BLaER1 (cell line): ENCODE data around the gene BICD2.

Source experiments
- H3K27ac ChIP-seq: shearing (Covaris generic); formaldehyde crosslinking; 2 replicates; pipeline ENCODE4 v1.8.1; 2022
- H3K27me3 ChIP-seq: shearing (Covaris generic); formaldehyde crosslinking; 2 replicates; pipeline ENCODE4 v1.8.1; 2022
- H3K36me3 ChIP-seq: shearing (Covaris generic); formaldehyde crosslinking; 2 replicates; pipeline ENCODE4 v1.8.1; 2022
- H3K4me1 ChIP-seq: shearing (Covaris generic); formaldehyde crosslinking; 2 replicates; pipeline ENCODE4 v1.8.1; 2022
- H3K4me2 ChIP-seq: shearing (Covaris generic); formaldehyde crosslinking; 2 replicates; pipeline ENCODE4 v1.8.1; 2022
- H3K4me3 ChIP-seq: shearing (Covaris generic); formaldehyde crosslinking; 2 replicates; pipeline ENCODE4 v1.8.1; 2022
- H3K9ac ChIP-seq: shearing (Covaris generic); formaldehyde crosslinking; 2 replicates; pipeline ENCODE4 v1.8.1; 2022
- H3K9me3 ChIP-seq: shearing (Covaris generic); formaldehyde crosslinking; 2 replicates; pipeline ENCODE4 v1.8.1; 2022
- H4K20me1 ChIP-seq: shearing (Covaris generic); formaldehyde crosslinking; 2 replicates; pipeline ENCODE4 v1.8.1; 2022
- Cebpa-rat ChIP-seq: shearing (Covaris generic); IDR thresholded peaks from 2 replicates; pipeline ENCODE4 v1.8.1; 2022

The BICD2 gene

DNA sequence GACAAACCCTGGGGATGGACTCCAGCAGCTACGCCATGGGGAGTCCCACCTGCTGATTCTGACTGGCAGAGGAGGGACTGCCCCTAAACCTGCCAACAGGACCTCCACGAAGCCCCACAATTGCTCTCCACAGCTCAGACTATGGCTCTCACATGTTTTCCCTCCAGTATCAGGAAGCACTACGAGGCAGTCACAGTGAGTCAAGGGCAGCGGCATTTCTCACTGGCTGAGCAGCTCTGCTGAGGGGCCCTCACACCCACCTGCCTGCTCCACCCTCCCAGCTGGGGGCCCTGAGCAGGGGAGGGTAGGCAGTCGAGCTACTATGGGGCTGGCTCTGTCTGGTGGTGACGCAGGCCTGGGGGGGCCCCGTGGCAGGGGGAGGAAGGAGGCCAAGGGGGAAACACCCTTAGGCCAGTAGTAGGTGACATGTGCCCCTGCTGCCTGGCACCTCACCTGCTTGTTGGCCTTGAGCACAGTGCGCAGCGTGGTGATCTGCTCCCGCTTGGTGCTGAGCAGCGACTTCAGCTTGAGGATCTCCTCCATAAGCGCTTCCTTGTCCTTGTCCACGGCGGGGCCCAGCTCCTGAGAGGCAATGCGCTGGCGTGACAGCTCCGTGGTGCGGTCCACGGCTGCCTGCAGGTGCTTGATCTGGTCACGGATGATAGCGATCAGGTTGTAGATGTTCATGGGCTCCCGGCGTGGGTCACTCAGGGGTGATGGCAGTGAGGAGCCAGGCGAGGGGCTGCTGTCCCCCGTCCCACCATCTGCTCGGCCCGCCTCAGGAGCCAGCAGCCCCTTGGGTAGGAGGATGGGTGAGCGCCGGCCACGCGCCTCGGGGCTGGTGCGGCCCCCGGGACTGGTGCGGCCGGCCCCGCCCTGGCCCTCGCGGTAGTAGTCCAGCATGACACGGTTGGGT lies 46.3 kb downstream of the BICD2 start:
- H4K20me1 ChIP-seq: peaks cover 83% of the 10 kb centered on the region
- no peak overlapping the region for H3K9ac ChIP-seq
- peaks cover 100% of the 10 kb centered on the region for H3K36me3 ChIP-seq
- no peak overlapping the region for H3K27ac ChIP-seq
- peaks cover 8% of the 10 kb centered on the region; the same call in 1 of the 2 replicates for H3K4me1 ChIP-seq
- no peaks in the 10 kb centered on the region for H3K27me3 ChIP-seq
- no peak overlapping the region for H3K4me2 ChIP-seq
- TF ChIP-seq Cebpa-rat: no peak
- no peaks in the 10 kb centered on the region for H3K9me3 ChIP-seq
- H3K4me3 ChIP-seq: no peak overlapping the region

DNA sequence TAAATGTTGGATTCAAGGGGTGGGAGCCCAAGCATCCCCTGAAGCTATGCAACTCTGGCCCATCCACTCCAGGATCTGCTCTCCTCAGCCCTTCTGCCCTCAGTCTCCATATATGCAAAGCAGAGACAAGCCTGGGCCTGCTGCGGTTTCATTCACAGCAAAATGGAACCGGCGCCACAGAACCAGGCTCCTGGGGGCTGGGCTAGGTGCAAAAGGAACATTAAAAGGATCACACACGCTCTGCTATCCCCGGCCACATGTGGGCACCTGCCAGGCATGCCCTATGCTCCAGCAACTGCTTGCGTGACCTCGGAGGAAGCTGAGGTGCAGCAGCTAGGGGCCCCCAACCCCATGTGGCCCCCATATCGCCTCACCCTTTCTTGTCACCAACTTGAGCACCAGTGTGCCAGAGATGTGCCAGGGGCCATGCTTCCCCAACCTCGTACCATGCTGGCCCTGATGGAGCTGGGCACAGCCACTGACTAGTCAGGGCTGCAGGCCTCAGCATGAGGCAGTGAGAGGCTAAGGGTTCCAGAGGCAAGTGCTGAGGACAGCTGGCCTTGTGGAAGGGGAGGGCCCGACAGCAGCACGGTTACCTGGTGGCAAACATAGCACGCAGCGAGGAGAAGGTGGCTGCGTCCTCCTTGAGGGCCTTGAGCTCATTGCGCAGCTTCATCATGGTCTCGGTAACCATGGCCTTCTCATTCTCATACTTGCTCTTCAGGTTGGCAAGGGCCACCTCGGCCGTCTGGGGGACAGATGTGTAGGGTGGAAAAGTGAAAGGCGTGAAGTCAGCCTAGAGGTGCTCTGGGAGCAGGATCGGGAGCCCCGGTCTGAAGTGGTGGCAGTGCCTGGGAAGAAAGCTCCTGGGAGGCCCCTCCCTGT lies 47.2 kb downstream of the BICD2 start:
- Histone ChIP-seq H3K4me1 (peaks cover 15% of the 10 kb centered on the region; the same call in 1 of the 2 replicates), H3K27ac (no peak overlapping the region), H3K27me3 (no peaks in the 10 kb centered on the region), H3K9ac (no peak overlapping the region), H3K4me2 (no peak overlapping the region), H3K9me3 (no peaks in the 10 kb centered on the region), H3K36me3 (peaks cover 99% of the 10 kb centered on the region), H4K20me1 (peaks cover 74% of the 10 kb centered on the region), H3K4me3 (no peak overlapping the region)
- no peak for TF ChIP-seq Cebpa-rat

DNA sequence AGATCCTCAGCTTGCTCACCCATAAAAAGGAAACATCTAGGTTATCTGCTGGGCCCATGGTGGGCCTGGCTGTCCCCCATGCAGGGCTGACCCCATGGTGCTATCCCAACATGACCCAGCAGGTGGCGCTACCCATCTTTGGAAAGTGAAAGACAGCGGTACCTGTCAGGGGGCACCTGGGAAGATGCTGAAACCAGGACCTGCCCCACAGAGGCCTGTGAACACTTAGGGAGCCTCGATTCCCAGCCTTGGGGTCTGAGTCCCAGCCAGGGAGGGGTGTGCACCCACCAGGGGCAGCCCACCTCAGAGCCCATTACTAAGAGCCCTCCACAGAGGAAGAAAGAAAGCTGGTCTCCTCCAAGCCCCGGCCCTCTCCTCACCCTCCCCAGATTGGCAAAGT lies 48.1 kb downstream of the BICD2 start:
- Histone ChIP-seq H3K9me3 (no peaks in the 10 kb centered on the region), H3K27me3 (no peaks in the 10 kb centered on the region), H3K27ac (no peak overlapping the region), H3K4me1 (peaks cover 24% of the 10 kb centered on the region), H3K4me2 (no peak overlapping the region), H3K36me3 (peaks cover 98% of the 10 kb centered on the region), H3K4me3 (no peak overlapping the region), H4K20me1 (peaks cover 67% of the 10 kb centered on the region), H3K9ac (no peak overlapping the region)
- TF ChIP-seq Cebpa-rat: no peak

DNA sequence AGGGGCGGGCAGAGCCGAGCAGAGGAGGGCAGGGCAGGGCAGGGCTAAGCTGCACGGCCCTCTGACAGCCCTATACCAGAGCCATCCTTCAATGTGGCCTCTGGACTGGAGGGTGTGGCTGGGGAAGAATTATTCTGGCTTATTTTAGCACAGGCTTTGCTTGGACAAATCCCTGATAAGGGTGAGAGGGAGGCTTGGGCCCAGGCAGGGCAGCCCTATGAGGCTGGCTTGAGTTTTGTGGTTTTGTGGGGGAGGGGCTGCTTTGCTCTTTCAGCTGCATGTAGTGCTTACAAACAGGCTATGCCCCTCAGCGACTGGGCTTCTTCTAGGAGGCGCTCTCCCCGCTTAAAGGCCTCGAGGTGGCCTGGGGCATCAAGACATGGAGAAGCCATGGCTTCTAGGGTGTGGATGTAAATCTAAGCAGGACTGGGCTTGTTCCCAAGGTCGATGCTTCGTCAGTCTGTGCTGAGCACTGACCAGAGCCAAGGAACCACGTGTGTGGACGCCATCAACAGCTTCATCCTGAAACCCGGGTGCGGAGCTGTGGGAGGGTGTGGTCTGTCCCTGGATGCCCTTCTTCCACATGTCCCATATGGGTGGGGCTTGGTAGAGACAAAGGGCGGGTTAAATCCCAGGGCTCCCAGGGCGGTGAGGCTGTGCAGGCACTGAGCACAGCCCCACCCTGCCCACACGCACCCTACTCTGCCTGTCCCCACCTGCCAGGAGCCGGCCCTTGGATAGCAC lies 49.0 kb downstream of the BICD2 start:
- Histone ChIP-seq H3K4me3 (no peak overlapping the region), H3K36me3 (peaks cover 98% of the 10 kb centered on the region), H4K20me1 (peaks cover 58% of the 10 kb centered on the region), H3K4me1 (peaks cover 24% of the 10 kb centered on the region), H3K4me2 (no peak overlapping the region), H3K9ac (no peak overlapping the region), H3K27ac (no peak overlapping the region), H3K9me3 (no peaks in the 10 kb centered on the region), H3K27me3 (no peaks in the 10 kb centered on the region)
- TF ChIP-seq Cebpa-rat: no peak

DNA sequence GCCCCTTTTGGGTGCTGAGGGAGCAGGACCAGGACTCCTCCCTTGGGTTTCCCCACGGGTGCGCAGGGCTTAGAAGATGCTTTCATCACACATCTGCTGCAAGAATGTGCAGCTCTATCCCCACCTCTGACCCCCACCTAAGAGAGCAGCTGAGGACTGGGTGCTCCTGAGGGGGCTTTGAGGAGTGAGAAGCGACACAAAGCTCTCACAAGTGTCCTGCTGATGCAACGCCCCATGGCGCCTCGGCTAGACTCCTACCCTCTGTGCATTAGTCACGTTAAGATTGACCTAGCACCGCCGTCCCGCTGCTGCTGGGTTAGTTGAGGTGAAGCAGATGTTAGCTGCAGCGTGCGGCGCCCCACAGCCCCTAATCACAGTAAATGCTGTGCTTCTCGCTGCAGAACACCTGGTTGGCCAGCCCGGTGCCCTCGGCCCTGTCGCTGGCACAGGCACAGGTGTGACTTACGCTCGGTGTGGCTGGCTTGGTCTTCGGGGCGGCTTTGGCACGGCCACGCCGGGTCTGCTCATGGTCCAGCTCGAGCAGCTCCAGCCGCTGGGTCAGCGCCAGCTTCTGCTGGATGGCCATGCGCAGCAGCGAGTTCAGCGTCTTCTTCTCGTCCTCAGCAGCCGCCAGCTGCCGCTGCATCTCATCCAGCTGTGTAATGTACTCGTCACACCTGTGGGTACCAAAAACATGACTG lies 49.7 kb downstream of the BICD2 start:
- Histone ChIP-seq H3K36me3 (peaks cover 98% of the 10 kb centered on the region), H3K4me3 (no peak overlapping the region), H3K4me1 (peaks cover 24% of the 10 kb centered on the region), H3K27me3 (no peaks in the 10 kb centered on the region), H3K27ac (no peak overlapping the region), H3K9ac (no peak overlapping the region), H3K9me3 (no peaks in the 10 kb centered on the region), H4K20me1 (peaks cover 50% of the 10 kb centered on the region), H3K4me2 (no peak overlapping the region)
- TF ChIP-seq Cebpa-rat: no peak

DNA sequence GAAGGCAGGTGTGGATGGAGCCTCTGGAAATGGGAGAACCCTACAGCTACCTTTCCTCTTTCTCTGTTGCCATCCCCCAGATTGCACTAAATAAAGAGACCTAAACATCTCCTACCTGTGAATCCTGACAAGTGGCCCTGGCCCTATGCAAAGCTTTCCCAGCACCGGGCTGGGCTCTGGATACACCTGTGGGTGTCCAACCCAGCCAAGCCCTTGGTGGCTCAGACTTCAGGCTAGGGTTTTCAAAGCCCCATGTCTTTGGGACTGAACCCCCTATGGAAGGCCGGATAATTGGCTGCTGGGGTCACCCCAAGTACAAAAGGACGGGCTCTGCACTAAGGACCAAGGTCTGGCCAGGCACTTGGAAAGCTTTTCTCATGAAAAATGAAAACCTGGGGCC lies 50.6 kb downstream of the BICD2 start:
- H3K4me2 ChIP-seq: no peak overlapping the region
- H3K36me3 ChIP-seq: peaks cover 98% of the 10 kb centered on the region
- peaks cover 41% of the 10 kb centered on the region for H4K20me1 ChIP-seq
- H3K9ac ChIP-seq: no peak overlapping the region
- no peaks in the 10 kb centered on the region for H3K9me3 ChIP-seq
- TF ChIP-seq Cebpa-rat: no peak
- H3K4me3 ChIP-seq: no peak overlapping the region
- no peaks in the 10 kb centered on the region for H3K27me3 ChIP-seq
- H3K27ac ChIP-seq: no peak overlapping the region
- peaks cover 24% of the 10 kb centered on the region for H3K4me1 ChIP-seq

DNA sequence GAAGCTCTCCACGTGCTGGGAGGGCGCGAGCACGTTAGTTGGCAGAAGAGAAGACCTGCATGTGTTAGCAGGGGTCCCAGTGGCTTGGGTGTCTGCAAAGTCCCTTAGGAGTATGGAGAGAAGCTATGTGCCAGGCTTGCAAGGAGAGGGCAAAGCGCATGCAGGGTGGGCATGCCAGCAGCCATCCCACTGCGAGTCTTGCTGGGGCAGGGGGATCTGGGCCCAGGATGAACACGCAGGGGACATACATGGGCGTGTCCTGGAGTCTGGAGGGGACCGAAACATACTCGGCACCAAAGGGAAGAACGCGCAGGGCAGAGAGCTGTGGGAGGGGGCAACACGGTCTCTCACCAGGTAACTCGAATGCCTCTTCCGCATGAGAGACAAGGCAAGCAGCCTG lies 51.1 kb downstream of the BICD2 start:
- peaks cover 98% of the 10 kb centered on the region for H3K36me3 ChIP-seq
- H3K4me2 ChIP-seq: peak overlapping the region; percentile 13; the same call in 1 of the 2 replicates
- H4K20me1 ChIP-seq: peaks cover 36% of the 10 kb centered on the region
- H3K27ac ChIP-seq: no peak overlapping the region; the same call in 1 of the 2 replicates
- H3K9me3 ChIP-seq: no peaks in the 10 kb centered on the region
- no peak overlapping the region for H3K4me3 ChIP-seq
- H3K4me1 ChIP-seq: peaks cover 24% of the 10 kb centered on the region
- no peak overlapping the region for H3K9ac ChIP-seq
- H3K27me3 ChIP-seq: no peaks in the 10 kb centered on the region
- no peak for TF ChIP-seq Cebpa-rat

DNA sequence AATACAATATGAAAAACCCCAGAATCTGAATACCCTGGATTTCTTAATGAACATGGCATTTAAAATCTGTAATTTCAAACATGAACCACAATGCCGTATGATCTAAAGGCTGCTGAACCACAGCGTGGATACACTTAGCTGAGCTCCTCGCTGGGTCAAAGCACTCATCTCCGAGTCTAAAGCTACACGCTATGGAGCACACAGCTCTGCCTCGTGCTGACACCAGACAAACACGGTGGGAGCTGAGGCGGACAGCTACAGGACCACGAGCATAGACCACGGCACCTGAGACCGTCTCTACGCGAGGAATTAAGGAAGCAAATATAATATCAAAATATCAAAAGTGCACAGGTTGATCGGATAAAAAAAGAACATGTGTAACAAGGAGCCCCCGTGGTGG lies 51.9 kb downstream of the BICD2 start:
- H3K4me1 ChIP-seq: peaks cover 24% of the 10 kb centered on the region
- no peak for TF ChIP-seq Cebpa-rat
- peaks cover 92% of the 10 kb centered on the region for H3K36me3 ChIP-seq
- peaks cover 29% of the 10 kb centered on the region for H4K20me1 ChIP-seq
- H3K9me3 ChIP-seq: no peaks in the 10 kb centered on the region
- no peak overlapping the region; the same call in 1 of the 2 replicates for H3K4me2 ChIP-seq
- H3K9ac ChIP-seq: no peak overlapping the region
- no peak overlapping the region for H3K4me3 ChIP-seq
- no peak overlapping the region for H3K27ac ChIP-seq
- H3K27me3 ChIP-seq: no peaks in the 10 kb centered on the region

DNA sequence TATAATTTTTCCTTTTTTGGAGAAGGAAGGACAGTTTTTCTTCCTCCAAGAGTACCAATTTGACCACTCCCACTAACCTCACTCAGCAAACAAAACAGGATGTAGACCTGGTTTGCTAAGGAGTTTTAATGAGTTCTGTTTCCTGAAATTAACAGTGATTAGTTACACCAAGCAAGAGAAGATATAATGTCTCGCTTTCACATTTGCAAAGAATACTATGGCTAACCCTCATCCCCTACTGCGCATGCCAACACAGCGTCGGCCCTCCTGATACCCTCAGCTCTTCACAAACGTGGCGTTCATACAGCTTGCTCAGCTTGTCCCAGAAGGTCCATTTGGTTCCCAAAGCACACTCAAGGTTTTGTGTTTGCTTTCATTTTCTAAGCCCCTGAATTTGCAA lies 52.8 kb downstream of the BICD2 start:
- peaks cover 85% of the 10 kb centered on the region for H3K36me3 ChIP-seq
- H3K27ac ChIP-seq: no peak overlapping the region
- no peak overlapping the region; the same call in 1 of the 2 replicates for H3K4me2 ChIP-seq
- H3K4me3 ChIP-seq: no peak overlapping the region
- no peaks in the 10 kb centered on the region for H3K9me3 ChIP-seq
- TF ChIP-seq Cebpa-rat: no peak
- H3K27me3 ChIP-seq: no peaks in the 10 kb centered on the region
- H3K9ac ChIP-seq: no peak overlapping the region
- peaks cover 24% of the 10 kb centered on the region for H3K4me1 ChIP-seq
- H4K20me1 ChIP-seq: peaks cover 20% of the 10 kb centered on the region
